GM18861 (cell line): ENCODE results near the gene PGAM2.

Source experiments
- ATAC-seq: cut with Tn5 transposase; IDR thresholded peaks from one replicate; pipeline ENCODE4 v1.9.1; 2021; ENCODE audit not compliant: unreplicated experiment

Gene PGAM2

GRCh38 chr7:44103923-44104859 lies 38.8 kb upstream of the PGAM2 start, which contains the start of gene AEBP1:
TSS of gene AEBP1 (plus strand) at chr7:44104345. CDS start at chr7:44104666, 321 bp downstream.
- ATAC-seq, result no peak

GRCh38 chr7:44103566-44103922 lies 38.2 kb upstream of the PGAM2 start:
- no peak for ATAC-seq

- no peak for ATAC-seq
Observed at GRCh38 chr7:44102846-44103565, 37.6 kb upstream of the PGAM2 start.

- ATAC-seq, result no peak
Observed at GRCh38 chr7:44101966-44102845, 36.8 kb upstream of the PGAM2 start.

- ATAC-seq, result no peak
Observed at GRCh38 chr7:44101303-44101965, 36.1 kb upstream of the PGAM2 start.

GRCh38 chr7:44100458-44101302 lies 35.3 kb upstream of the PGAM2 start:
- no peak for ATAC-seq

- no peak for ATAC-seq
Observed at GRCh38 chr7:44099669-44100068, 34.3 kb upstream of the PGAM2 start.

GRCh38 chr7:44098092-44099068 lies 33.0 kb upstream of the PGAM2 start:
- no peak for ATAC-seq

- ATAC-seq, result peak; percentile 66
Observed at GRCh38 chr7:44097064-44097932, 31.9 kb upstream of the PGAM2 start.

GRCh38 chr7:44096326-44096881 lies 31.0 kb upstream of the PGAM2 start:
- no peak for ATAC-seq

- no peak for ATAC-seq
Observed at GRCh38 chr7:44095781-44096180, 30.4 kb upstream of the PGAM2 start.

GRCh38 chr7:44094883-44095592 lies 29.7 kb upstream of the PGAM2 start:
- ATAC-seq, result no peak

- no peak for ATAC-seq
Observed at GRCh38 chr7:44094365-44094764, 29.0 kb upstream of the PGAM2 start.

GRCh38 chr7:44093102-44093641 lies 27.8 kb upstream of the PGAM2 start:
- ATAC-seq, result no peak

GRCh38 chr7:44087911-44088838 lies 22.8 kb upstream of the PGAM2 start:
- ATAC-seq, result no peak
